Measurements from ENCODE around the gene CHGA. TPM values are rescaled to one million over a fixed set of nuclear protein-coding genes. Genes with fewer than 3 reads are reported as not detected.

Gene CHGA
- total RNA-seq, 1 donor from 2014 or later: 0.08 TPM

Other genes starting within 250 kb of the CHGA start
- 27.4 TPM for gene LGMN, start 174.5 kb upstream of the CHGA start, total RNA-seq
- 24.9 TPM for gene GOLGA5, start 128.8 kb upstream of the CHGA start, total RNA-seq
- 22.1 TPM for gene ITPK1, start 192.8 kb downstream of the CHGA start, total RNA-seq